Spleen (tissue), 7 donors: ENCODE measurements around the gene PRKCB.

Experiments used
- POLR2A ChIP-seq, 3 donors: fragments of 450-650 bp; IDR thresholded peaks; one replicate each; pipeline ENCODE4 v1.5.1; 2017; ENCODE audit warnings: antibody characterized with exemption in 3 of 3, mild to moderate bottlenecking in 1 of 3
- POLR2AphosphoS5 ChIP-seq, 3 donors: sonication (generic); formaldehyde crosslinking; IDR thresholded peaks; one replicate each; pipeline ENCODE4 v1.5.1; 2017; ENCODE audit warnings: antibody characterized with exemption in 3 of 3
- TF ChIP-seq, protein P1 (sequence below), 11 experiments: fragments of 200-600 bp in 7 of 11; fragments of 450-650 bp in 4 of 11; sonication (generic) in 4 of 11; IDR thresholded peaks in 8 of 11; conservative IDR thresholded peaks in 3 of 11; 1 replicate in 7 of 11; 2 replicates in 4 of 11; pipeline versions ENCODE4 v1.4.0 to v1.8.0; 2016 to 2021; ENCODE audit warnings: antibody characterized with exemption in 11 of 11, inconsistent platforms in 4 of 11, mild to moderate bottlenecking in 1 of 11
- donor health status: DM: no; HTN: no; CAD: no; lungs with moderate emphysema.
- donor health status: DM: no; HTN: no; CAD: no.
- donor health status: DM: no; HTN: no; CAD: no.

DNA sequence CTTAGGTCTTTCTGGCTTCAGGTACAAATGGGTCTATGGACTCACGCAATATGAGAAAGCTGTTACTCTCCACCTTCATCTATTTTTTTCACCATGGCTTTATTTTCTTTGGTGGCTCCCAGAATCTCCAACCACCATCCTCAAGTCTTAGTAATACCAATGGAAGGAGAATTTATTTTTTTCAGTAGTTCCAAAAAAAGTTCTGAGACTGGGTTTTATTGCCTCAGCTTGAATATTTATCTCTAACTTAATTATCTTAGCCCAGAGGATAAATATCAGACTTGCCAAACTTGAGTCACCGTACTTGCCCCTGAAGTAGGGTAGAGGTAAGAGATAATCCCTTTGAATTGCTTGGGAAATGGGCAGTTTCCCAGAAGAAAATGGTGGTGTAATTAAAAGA is 397.2 kb downstream of the PRKCB start:
- TF ChIP-seq, protein P1, sequence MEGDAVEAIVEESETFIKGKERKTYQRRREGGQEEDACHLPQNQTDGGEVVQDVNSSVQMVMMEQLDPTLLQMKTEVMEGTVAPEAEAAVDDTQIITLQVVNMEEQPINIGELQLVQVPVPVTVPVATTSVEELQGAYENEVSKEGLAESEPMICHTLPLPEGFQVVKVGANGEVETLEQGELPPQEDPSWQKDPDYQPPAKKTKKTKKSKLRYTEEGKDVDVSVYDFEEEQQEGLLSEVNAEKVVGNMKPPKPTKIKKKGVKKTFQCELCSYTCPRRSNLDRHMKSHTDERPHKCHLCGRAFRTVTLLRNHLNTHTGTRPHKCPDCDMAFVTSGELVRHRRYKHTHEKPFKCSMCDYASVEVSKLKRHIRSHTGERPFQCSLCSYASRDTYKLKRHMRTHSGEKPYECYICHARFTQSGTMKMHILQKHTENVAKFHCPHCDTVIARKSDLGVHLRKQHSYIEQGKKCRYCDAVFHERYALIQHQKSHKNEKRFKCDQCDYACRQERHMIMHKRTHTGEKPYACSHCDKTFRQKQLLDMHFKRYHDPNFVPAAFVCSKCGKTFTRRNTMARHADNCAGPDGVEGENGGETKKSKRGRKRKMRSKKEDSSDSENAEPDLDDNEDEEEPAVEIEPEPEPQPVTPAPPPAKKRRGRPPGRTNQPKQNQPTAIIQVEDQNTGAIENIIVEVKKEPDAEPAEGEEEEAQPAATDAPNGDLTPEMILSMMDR (IDR thresholded peaks at IDR 0.05 in 8 of 11, conservative IDR thresholded peaks at IDR 0.05 in 3 of 11): no peak
- TF ChIP-seq POLR2AphosphoS5 (IDR thresholded peaks at IDR 0.05): no peak
- no peak for TF ChIP-seq POLR2A (IDR thresholded peaks at IDR 0.05)
